Ureter (tissue), 1 donor: ENCODE data around the gene ACVR2B. TPM values are rescaled to one million over a fixed set of nuclear protein-coding genes. Genes with fewer than 3 reads are reported as not detected.

Source experiments
- DNase-seq: peaks from one replicate; pipeline ENCODE4 v3.0.0-alpha.2; 2020; ENCODE audit warnings: low spot score
- total RNA-seq: library from RNA; stranded (reverse); gene quantifications from one replicate; pipeline ENCODE4 v1.2.4, GENCODE V29; 2023
- donor health status: DM: yes; HTN: yes; CAD: no.

The ACVR2B gene
- total RNA-seq, 1 donor from 2014 or later, result 11.8 TPM

- no peak for DNase-seq
Observed at GRCh38 chr3:38487323-38487722, 33.6 kb downstream of the ACVR2B start.

- no peak for DNase-seq
Observed at GRCh38 chr3:38488949-38489348, 35.3 kb downstream of the ACVR2B start.

GRCh38 chr3:38489766-38490165 is 36.1 kb downstream of the ACVR2B start:
- no peak for DNase-seq

GRCh38 chr3:38490281-38491030 is 36.8 kb downstream of the ACVR2B start:
- DNase-seq, result no peak

- DNase-seq, result no peak
Observed at GRCh38 chr3:38491215-38491614, 37.5 kb downstream of the ACVR2B start.

- no peak for DNase-seq
Observed at GRCh38 chr3:38493031-38493430, 39.3 kb downstream of the ACVR2B start.

GRCh38 chr3:38496131-38496910 is 42.6 kb downstream of the ACVR2B start, which contains the start of gene EXOG:
EXOG (plus strand) TSS chr3:38496340; CDS start chr3:38496368, 28 bp downstream.
- peak; percentile 96 for DNase-seq

GRCh38 chr3:38497031-38497430 is 43.3 kb downstream of the ACVR2B start:
- no peak for DNase-seq

GRCh38 chr3:38500688-38501417 is 47.2 kb downstream of the ACVR2B start:
- DNase-seq, result no peak

GRCh38 chr3:38507120-38507519 is 53.4 kb downstream of the ACVR2B start:
- DNase-seq, result no peak

GRCh38 chr3:38509732-38510131 is 56.0 kb downstream of the ACVR2B start:
- no peak for DNase-seq

GRCh38 chr3:38510631-38511030 is 56.9 kb downstream of the ACVR2B start:
- DNase-seq, result no peak

GRCh38 chr3:38511546-38511945 is 57.9 kb downstream of the ACVR2B start:
- no peak for DNase-seq

GRCh38 chr3:38515367-38515766 is 61.7 kb downstream of the ACVR2B start:
- no peak for DNase-seq

GRCh38 chr3:38516669-38517068 is 63.0 kb downstream of the ACVR2B start:
- no peak for DNase-seq

- no peak for DNase-seq
Observed at GRCh38 chr3:38519000-38519399, 65.3 kb downstream of the ACVR2B start.

GRCh38 chr3:38519651-38520050 is 66.0 kb downstream of the ACVR2B start:
- no peak for DNase-seq

- DNase-seq, result peak; percentile 66
Observed at GRCh38 chr3:38521391-38521987, 67.8 kb downstream of the ACVR2B start.

GRCh38 chr3:38522002-38522401 is 68.3 kb downstream of the ACVR2B start:
- DNase-seq, result no peak

- no peak for DNase-seq
Observed at GRCh38 chr3:38524141-38524739, 70.5 kb downstream of the ACVR2B start.

- no peak for DNase-seq
Observed at GRCh38 chr3:38526792-38527191, 73.1 kb downstream of the ACVR2B start.

GRCh38 chr3:38528457-38528856 is 74.8 kb downstream of the ACVR2B start:
- DNase-seq, result no peak
